ENCODE results near the gene PIGH.
"Not testable (repeated sequence)": the region's sequence is repeated elsewhere in the genome, so short reads cannot be mapped to it uniquely, and the experiment has no call there.

The PIGH gene

DNA sequence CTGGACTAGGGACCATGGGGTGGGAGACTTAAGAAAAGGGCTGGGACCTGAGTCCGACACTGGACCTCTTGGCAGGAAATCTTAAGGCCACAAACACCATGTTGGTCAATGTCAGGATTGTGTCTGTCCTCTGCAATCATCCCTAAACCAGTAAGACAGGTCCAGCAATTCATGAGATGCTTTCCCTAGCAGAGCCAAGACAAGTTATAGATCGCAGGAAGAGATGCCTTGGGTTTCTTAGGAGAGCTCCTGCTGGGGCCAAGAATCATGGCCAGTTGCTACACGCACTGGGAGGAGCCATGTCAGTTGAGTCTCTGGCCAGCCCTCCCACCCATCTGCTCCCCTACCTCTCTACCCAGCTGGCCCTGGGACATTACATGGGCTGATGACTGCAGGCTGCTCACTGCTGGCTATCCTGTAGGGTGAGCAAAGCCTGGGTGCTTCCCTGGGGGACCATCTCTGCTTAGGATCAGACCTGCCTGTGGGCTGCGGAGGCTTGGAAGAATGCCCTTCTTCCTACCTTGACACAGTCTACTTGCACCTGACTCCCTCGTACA is 52.8 kb downstream of the PIGH start:
- DNase-seq, result no peak

DNA sequence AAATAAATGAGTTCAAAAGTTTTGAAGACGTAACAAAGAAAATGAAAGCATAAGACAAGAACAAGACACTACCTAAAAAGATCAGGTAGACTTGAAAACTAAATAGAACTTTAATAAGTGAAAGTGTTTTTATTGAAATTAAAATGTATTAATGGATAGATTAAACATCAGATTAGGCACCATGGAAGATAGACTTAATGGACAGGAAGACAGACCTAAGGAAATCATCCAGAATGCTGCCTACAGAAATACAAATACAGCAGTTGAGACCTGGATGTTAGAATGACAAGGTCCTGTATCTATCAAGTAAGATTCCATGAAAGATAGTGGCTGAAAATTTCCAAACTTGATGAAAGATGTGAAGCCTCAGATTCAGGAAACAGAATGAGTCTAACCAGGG is 55.5 kb downstream of the PIGH start:
- no peak for DNase-seq

DNA sequence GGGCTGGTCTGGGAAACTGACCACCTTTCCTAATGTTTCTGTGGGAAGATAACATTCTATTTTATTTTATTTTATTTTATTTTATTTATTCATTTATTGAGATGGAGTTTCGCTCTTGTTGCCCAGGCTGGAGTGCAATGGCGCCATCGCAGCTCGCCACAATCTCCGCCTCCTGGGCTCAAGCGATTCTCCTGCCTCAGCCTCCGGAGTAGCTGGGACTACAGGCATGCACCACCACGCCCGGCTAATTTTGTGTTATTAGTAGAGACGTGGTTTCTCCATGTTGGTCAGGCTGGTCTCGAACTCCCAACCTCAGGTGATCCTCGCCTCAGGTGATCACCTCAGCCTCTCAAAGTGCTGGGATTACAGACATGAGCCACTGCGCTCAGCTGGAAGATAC is 57.4 kb downstream of the PIGH start:
- DNase-seq, result not testable (repeated sequence)

DNA sequence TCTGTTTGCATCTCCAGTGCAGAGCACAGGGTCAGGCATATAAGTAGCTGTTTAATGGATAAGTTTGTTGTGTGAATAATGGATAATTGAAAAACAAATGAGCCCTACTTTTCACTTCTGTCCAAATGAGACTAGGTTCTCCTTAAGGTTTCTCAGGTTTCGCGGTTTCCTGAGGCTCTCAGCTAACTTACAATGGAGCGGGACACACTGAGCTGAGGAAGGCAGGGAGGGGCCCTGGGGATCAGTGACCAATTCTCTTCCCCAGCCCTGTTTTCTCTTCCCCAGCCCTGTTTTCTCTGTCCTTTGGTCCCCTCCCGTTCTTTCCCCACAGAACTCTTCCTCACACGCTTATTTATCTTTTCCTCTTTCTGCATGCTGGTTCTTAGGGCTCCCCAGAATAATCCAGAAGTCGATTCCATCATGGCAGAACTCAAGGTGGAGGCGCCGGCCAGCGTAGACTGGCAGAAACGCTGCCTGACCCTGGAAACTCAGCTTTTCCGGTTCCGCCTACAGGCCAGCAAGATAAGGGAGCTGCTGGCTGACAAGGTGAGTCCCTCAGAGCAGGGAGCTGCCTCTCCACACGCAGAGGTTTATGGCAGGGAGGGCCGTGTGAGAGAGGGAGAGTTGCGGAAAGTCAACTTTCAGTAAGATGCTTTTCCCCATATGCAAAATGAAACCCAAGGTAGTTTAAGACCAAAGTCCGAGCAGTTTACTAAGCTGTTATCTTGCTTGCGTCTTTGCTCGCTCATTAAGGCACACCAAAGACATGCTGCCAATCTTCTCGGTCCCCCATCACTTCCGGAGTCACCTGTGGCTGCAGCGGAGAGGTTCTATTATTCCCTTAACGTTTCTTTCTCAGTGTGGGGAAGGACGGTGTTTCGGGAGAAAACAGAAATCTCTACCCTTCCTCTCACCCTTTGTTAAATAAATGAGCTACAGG is 58.4 kb downstream of the PIGH start:
- no peak for DNase-seq

All from inflammatory macrophage treated with lipopolysaccharide for 4 hours (primary cell).